Lower leg skin (tissue), 3 donors: ENCODE measurements around the gene FBXO2.

Source experiments
- POLR2A ChIP-seq, 2 donors: fragments of 450-650 bp; IDR thresholded peaks; one replicate each; pipeline ENCODE4 v1.6.1; 2016 to 2017; ENCODE audit warnings: antibody characterized with exemption in 2 of 2, mild to moderate bottlenecking in 1 of 2, moderate library complexity in 1 of 2
- TF ChIP-seq, protein P1 (sequence below), 3 donors: fragments of 450-650 bp; IDR thresholded peaks; one replicate each; pipeline ENCODE4 v1.5.1; 2016; ENCODE audit warnings: antibody characterized with exemption in 3 of 3, mild to moderate bottlenecking in 3 of 3, moderate library complexity in 2 of 3

DNA sequence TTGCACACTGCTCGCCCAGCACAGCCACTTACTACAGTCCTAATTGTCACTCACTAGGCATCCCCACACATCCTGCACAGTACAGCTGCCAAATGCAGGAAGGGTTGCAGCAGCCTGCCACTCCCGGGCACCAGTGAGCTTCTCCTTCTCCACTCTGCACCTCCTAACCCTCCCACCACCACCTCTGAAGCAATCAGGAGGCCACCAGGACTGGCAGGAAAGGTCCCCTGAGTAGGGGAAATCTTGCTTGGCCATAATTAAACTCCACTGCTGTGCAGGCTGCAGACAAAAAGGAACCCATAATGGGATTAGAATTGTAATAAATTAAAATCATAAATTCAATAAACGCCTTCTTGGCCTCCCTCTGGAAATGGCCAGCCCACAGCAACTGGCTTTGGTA, 31.8 kb downstream of the FBXO2 start:
- TF ChIP-seq, protein P1, sequence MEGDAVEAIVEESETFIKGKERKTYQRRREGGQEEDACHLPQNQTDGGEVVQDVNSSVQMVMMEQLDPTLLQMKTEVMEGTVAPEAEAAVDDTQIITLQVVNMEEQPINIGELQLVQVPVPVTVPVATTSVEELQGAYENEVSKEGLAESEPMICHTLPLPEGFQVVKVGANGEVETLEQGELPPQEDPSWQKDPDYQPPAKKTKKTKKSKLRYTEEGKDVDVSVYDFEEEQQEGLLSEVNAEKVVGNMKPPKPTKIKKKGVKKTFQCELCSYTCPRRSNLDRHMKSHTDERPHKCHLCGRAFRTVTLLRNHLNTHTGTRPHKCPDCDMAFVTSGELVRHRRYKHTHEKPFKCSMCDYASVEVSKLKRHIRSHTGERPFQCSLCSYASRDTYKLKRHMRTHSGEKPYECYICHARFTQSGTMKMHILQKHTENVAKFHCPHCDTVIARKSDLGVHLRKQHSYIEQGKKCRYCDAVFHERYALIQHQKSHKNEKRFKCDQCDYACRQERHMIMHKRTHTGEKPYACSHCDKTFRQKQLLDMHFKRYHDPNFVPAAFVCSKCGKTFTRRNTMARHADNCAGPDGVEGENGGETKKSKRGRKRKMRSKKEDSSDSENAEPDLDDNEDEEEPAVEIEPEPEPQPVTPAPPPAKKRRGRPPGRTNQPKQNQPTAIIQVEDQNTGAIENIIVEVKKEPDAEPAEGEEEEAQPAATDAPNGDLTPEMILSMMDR (IDR thresholded peaks at IDR 0.05): no peak
- no peak for TF ChIP-seq POLR2A (IDR thresholded peaks at IDR 0.05)
